Erythroblast (primary cell): ENCODE results near the gene OR10A5.
"Not testable (repeated sequence)": the region's sequence is repeated elsewhere in the genome, so short reads cannot be mapped to it uniquely, and the experiment has no call there.

Experiments
- DNase-seq, 2 experiments: peaks; one replicate each; lab custom pipeline; 2025; lab: John Stamatoyannopoulos, UW
- GATA1 ChIP-seq: IDR thresholded peaks from 2 replicates; pipeline ENCODE4 v1.6.1; 2011; ENCODE audit warnings: low read depth, mild to moderate bottlenecking, control low read depth, low read length, moderate library complexity
- POLR2A ChIP-seq: IDR thresholded peaks from 2 replicates; pipeline ENCODE4 v1.6.1; 2011; ENCODE audit warnings: mild to moderate bottlenecking, low read length

Gene OR10A5

DNA sequence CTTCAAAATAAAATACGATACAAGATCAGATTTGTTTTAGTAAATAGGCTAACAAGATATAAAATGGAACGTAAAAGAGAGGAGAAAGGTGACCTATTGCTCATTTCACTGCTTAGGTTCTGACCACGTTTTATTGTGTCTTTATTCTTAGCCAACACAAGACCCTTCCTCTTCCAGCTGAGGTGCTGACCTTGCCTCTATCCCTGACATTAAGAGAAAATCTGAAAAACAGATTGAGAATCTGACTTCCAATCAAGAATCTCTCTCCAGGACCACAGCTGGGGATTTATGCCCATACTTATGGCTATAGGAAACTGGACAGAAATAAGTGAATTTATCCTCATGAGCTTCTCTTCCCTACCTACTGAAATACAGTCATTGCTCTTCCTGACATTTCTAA, at the start of gene OR10A5:
TSS of gene OR10A5 (plus strand) at position 301 of the 400 bp plus-strand sequence. CDS start at position 301, 0 bp downstream.
- TF ChIP-seq GATA1 (no peak), POLR2A (no peak)
- DNase-seq: no peak

DNA sequence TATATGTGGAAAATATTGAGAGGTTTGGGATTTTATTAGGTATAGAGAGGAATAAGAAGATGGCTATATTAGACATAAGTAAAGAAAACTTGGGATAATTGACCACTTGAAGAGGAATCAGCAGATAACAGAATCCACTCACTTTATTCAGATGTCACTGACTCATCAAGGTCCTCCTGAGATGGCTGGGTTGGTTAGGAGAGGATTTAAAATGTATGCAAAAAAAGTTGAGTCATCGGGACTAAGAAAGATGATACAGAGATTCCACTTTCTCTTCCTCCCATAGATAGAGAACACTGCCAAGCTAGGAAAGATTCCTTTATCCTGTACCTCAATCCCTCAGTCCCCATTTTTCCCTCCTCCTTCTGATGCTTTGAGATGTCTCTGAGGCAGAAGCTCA, 46.1 kb upstream of the OR10A5 start, which contains the start of gene OR6A2:
TSS of gene OR6A2 (minus strand) at position 288 of the 400 bp plus-strand sequence. CDS start 3,981 bp downstream, outside the sequence.
- no peak for TF ChIP-seq GATA1
- no peak for TF ChIP-seq POLR2A
- DNase-seq: no peak

GRCh38 chr11:6801075-6801474, 44.4 kb upstream of the OR10A5 start:
- not testable (repeated sequence) for DNase-seq

DNA sequence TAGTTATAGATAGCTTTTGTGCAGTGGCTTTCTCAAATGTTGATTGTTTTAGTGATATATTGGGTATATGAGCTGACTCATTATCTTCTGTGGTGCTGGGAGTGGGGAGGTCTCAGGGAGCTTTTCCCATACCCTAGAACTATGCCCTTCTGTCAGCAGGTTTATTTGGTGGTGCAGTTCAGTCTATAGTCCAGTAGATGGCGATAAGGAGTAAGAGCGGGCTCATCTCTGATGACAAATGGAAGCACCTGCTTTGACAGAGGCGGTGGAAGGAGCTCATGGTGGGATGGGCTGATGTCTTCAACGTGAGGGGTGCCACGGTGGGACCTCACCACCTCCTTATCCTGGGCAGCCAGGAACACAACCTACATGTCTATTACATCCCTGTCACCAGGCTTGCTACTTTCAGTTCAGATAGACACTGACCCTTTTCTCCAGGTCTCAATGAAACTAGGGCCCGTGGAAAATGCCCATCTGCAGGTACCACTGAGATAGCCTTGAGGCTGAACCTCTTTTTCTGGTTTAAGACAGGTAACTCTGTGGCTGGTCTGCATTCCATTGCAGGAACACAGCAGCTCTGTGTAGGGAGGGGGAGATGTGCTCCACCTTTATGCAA, 33.0 kb upstream of the OR10A5 start:
- DNase-seq: peak; percentile 32 to 56
- no peak for TF ChIP-seq GATA1
- TF ChIP-seq POLR2A: no peak

DNA sequence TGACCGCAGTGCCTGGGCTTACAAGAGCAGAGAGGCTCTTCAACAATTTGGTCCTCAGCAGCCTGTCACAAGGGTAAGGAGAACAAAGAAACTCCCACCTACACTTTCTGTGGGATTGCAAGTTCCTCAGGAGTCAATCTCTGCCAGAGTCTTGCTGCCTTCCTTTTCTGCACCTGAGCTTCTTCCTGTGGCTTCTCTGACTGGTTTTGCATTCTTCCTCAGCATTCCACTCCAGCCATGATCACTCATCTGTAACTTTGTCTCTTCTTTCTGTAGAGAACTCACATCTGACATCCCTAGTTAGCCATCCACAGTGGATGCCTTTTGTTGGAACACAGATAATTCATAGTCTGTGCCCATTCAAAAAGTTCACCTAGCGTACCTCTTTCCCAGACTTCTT, 31.8 kb upstream of the OR10A5 start:
- no peak for DNase-seq
- no peak for TF ChIP-seq GATA1
- no peak for TF ChIP-seq POLR2A

DNA sequence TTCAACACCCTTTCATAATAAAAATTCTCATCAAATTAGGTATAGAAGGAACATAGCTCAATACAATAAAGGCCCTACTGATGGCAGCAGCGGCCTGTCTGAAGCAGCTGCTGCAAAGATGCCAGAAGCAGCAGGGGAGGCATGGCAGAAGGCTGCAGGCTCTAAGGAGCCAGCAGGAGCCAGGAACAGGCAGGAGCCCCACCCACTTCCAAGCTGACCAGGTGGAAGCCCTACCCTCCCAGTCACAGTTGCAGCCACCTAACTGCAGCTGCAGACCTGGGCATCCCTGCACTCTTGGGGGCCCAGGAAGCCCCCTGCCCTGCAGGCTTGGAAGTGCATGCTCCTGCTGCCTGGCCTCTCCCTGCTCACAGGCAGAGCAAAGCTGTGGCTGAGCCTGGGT, 27.8 kb upstream of the OR10A5 start:
- no peak for DNase-seq
- TF ChIP-seq GATA1 (no peak), POLR2A (no peak)

DNA sequence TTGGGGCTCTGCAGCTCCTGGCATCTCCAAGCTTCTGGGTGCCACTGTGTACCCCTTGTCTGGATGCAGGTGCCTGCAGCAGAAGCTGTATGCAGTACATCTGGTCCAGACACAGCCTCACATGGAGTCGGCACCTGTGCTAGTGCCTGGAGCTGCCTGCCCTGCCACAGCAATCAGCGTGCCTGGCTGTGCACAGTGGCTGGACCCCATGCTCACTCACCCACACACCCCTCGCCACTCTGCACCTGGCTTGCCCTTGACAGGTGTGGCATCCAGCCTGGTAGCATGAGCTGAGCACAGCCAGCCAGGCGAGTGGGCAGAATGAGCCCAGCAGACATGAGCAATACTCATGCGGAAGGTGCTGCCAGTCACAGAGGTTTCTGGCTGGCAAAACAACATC, 26.5 kb upstream of the OR10A5 start:
- no peak for DNase-seq
- TF ChIP-seq GATA1: no peak
- no peak for TF ChIP-seq POLR2A

GRCh38 chr11:6824136-6824823, 21.2 kb upstream of the OR10A5 start:
- DNase-seq: no peak
- TF ChIP-seq GATA1 (no peak), POLR2A (no peak)

GRCh38 chr11:6825231-6825744, 20.2 kb upstream of the OR10A5 start:
- DNase-seq: no peak
- TF ChIP-seq POLR2A: no peak
- TF ChIP-seq GATA1: no peak

DNA sequence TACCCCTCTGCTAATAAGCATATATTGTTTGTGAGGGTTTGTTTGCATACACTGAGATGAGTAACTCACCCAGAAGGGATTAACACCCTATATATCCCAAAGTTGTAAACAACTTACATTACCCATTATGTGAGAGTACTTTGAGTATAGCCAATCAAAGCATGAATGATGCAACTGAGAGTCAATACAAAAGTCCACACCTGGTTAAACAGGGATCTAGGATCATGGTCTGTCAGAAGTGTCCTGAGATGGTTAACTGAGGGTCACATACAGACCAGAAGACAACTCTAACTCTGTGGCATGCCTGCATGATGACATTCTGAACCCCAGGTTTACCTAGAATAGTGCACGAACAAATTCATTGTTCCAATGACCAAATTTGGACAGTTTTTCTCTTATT, 17.4 kb upstream of the OR10A5 start:
- DNase-seq: no peak
- no peak for TF ChIP-seq GATA1
- no peak for TF ChIP-seq POLR2A

GRCh38 chr11:6833356-6833755, 12.1 kb upstream of the OR10A5 start:
- DNase-seq: no peak
- TF ChIP-seq GATA1 (no peak), POLR2A (no peak)

GRCh38 chr11:6834021-6834420, 11.5 kb upstream of the OR10A5 start:
- TF ChIP-seq GATA1 (no peak), POLR2A (no peak)
- DNase-seq: no peak

DNA sequence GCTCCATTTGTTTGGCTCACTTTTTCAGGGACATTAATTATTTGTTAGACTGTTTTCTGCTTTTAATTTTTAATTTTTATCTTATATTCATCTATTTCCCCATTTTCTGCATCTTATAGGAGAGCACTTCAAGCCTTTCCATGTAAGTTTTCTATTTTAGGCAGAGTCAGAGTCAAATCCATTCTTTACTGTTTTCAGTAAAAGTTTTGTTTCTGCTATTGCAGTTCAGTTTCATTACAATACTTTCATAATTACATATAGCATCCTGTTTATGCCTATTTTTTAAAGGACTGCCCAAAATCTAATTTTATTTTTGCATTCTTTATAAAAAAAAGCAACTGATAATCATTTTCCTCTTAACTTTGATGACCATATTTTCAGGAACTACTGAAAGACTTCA, 3.8 kb upstream of the OR10A5 start:
- DNase-seq: no peak

DNA sequence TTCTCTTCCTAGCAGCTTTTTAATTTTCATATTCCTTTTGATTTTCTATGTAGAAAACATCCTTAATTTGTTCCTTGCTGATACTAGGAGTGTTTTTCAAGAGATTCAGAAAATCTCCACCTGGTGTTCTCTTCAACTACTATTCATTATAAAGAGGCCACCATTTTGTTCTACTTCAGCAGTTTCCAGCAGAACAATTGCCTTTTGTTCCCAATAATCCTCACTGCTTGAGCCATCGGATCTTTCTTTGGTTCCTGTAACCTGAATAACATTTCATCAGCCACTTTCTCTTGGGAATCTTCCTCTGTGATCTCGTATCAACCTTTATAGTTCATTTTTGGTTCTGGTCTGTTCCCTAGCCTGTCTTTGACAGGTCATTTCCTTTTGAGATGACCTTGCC, 1.8 kb upstream of the OR10A5 start:
- no peak for DNase-seq
- TF ChIP-seq GATA1 (no peak), POLR2A (no peak)

More for the DNA sequence above, 3.8 kb upstream of the OR10A5 start:
- TF ChIP-seq POLR2A (no peak), GATA1 (no peak)
